HFF-Myc (cell line): ENCODE results near the gene ACER2.

Experiments used
- DNase-seq: peaks from one replicate; pipeline ENCODE4 v3.0.0-alpha.2; 2011; ENCODE audit warnings: low read depth; ENCODE audit errors: extremely low read depth
- H3K4me3 ChIP-seq: replicated peaks from 2 replicates; pipeline ENCODE4 v1.5.1; 2011; ENCODE audit warnings: low read depth, mild to moderate bottlenecking, control low read depth, low read length
- TF ChIP-seq, protein P1 (sequence below): IDR thresholded peaks from 2 replicates; pipeline ENCODE4 v1.5.1; 2012; ENCODE audit warnings: mild to moderate bottlenecking, low read depth, low read length, control low read depth; ENCODE audit errors: missing control alignments

ACER2 gene

GRCh38 chr9:19480345-19480744 is 71.5 kb downstream of the ACER2 start:
- DNase-seq: no peak
- TF ChIP-seq, protein P1, sequence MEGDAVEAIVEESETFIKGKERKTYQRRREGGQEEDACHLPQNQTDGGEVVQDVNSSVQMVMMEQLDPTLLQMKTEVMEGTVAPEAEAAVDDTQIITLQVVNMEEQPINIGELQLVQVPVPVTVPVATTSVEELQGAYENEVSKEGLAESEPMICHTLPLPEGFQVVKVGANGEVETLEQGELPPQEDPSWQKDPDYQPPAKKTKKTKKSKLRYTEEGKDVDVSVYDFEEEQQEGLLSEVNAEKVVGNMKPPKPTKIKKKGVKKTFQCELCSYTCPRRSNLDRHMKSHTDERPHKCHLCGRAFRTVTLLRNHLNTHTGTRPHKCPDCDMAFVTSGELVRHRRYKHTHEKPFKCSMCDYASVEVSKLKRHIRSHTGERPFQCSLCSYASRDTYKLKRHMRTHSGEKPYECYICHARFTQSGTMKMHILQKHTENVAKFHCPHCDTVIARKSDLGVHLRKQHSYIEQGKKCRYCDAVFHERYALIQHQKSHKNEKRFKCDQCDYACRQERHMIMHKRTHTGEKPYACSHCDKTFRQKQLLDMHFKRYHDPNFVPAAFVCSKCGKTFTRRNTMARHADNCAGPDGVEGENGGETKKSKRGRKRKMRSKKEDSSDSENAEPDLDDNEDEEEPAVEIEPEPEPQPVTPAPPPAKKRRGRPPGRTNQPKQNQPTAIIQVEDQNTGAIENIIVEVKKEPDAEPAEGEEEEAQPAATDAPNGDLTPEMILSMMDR: no peak
- H3K4me3 ChIP-seq: no peak overlapping the region

GRCh38 chr9:19481121-19481870 is 72.5 kb downstream of the ACER2 start:
- TF ChIP-seq, protein P1: no peak
- DNase-seq: no peak
- no peak overlapping the region for H3K4me3 ChIP-seq

DNA sequence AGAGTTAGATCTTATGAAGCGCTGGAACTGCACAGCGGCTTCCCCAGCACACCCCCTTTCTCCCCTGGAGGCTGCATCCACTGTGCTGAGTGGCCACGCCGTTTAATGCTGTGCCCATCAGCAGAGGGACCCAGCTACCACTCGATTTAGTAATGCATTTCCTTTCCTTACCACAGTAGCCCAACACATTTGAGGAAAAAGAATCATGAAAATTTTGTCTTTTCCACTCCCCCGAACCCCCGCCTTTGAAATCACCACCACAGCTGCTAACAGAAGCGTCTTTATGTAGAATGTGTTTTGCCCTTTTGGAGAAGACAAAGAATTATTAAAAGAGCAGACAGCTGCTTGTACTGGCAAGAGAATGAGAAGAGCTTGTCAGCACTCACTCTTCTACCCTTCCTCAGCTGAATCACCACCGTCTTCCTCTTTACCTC is 73.2 kb downstream of the ACER2 start:
- H3K4me3 ChIP-seq: no peak overlapping the region
- no peak for DNase-seq
- TF ChIP-seq, protein P1: no peak

GRCh38 chr9:19484699-19485098 is 75.9 kb downstream of the ACER2 start:
- no peak for DNase-seq
- no peak overlapping the region for H3K4me3 ChIP-seq
- TF ChIP-seq, protein P1: no peak

DNA sequence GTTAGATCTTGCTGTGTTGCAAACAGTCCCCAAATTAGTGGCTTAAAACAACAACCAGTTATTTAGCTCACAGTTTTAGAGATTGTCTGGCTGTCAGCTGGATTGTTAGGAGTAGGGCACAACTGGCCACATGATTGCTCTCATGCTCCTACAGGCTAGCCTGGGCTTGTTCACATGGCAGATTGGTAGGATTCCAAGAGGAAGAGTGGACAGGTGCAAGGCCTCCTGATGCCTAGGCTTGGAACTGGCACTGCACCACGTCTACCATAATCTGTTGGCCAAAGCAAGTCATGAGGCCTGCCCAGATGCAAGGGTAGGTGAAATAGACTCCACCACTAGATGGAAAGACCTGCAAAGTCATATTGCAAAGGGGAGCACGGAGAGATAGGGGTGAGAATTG is 76.4 kb downstream of the ACER2 start:
- no peak for DNase-seq
- TF ChIP-seq, protein P1: no peak
- no peak overlapping the region for H3K4me3 ChIP-seq

GRCh38 chr9:19486803-19487202 is 78.0 kb downstream of the ACER2 start:
- TF ChIP-seq, protein P1: no peak
- no peak overlapping the region for H3K4me3 ChIP-seq
- no peak for DNase-seq

DNA sequence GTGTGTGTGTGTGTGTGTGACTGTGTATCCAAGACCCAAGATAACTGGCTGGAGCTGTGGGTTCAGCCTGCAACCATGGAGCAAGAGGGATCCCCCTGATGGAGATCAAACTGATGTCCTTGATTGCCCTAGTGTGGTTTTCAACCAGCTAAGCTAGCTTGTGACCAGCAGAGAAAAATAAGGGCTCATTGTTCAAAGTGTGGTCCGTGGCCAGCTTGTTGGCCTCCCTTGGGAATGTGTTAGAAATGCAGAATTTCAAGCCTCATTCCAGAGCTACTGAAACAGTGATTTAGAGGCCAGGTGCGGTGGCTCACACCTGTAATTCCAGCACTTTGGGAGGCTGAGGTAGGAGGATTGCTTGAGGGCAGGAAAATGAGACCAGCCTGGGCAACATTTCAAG is 79.9 kb downstream of the ACER2 start:
- no peak overlapping the region for H3K4me3 ChIP-seq
- DNase-seq: no peak
- TF ChIP-seq, protein P1: no peak
